Nephron (organoid): ENCODE data around the gene KRABD2.
"Not testable (repeated sequence)": the region's sequence is repeated elsewhere in the genome, so short reads cannot be mapped to it uniquely, and the experiment has no call there.

Experiments
- H3K27ac Mint-ChIP-seq, 3 experiments: 2 replicates each; pipeline ENCODE4 v1.8.0; 2020; ENCODE audit warnings: mixed read lengths in 3 of 3, mild to moderate bottlenecking in 2 of 3, moderate library complexity in 1 of 3
- H3K27me3 Mint-ChIP-seq: 2 replicates; pipeline ENCODE4 v1.8.0; 2021; ENCODE audit warnings: low read depth, mild to moderate bottlenecking, moderate library complexity, mixed read lengths
- H3K36me3 Mint-ChIP-seq: 2 replicates; pipeline ENCODE4 v1.8.0; 2020; ENCODE audit warnings: low read depth, mixed read lengths
- H3K4me1 Mint-ChIP-seq: 2 replicates; pipeline ENCODE4 v1.8.0; 2020; ENCODE audit warnings: mixed read lengths
- H3K4me3 Mint-ChIP-seq, 3 experiments: 2 replicates each; pipeline ENCODE4 v1.8.0; 2020; ENCODE audit warnings: mild to moderate bottlenecking in 3 of 3, mixed read lengths in 3 of 3, moderate library complexity in 2 of 3
- H3K9me3 Mint-ChIP-seq: 2 replicates; pipeline ENCODE4 v1.8.0; 2020; ENCODE audit warnings: mixed read lengths
- CTCF ChIP-seq, 3 experiments: fragments of 200-600 bp; sonication (generic); IDR thresholded peaks; one replicate each; pipeline ENCODE4 v1.5.0; 2021; ENCODE audit warnings: antibody characterized with exemption in 3 of 3; ENCODE audit not compliant: unreplicated experiment in 3 of 3

The KRABD2 gene

GRCh38 chr17:8382052-8382879 is 5.8 kb upstream of the KRABD2 start:
- H3K9me3 Mint-ChIP-seq: no peaks in the 10 kb centered on the region

GRCh38 chr17:8380049-8380448 is 3.5 kb upstream of the KRABD2 start:
- Mint-ChIP-seq H3K27ac (no peak overlapping the region), H3K4me3 (peak overlapping the region; percentile 59 to 98 (median 96))

More at GRCh38 chr17:8382052-8382879, 5.8 kb upstream of the KRABD2 start:
- TF ChIP-seq CTCF (IDR thresholded peaks at IDR 0.05; ENCODE audit: unreplicated experiment in 3 of 3): no peak
- peak overlapping the region; percentile 92 to 99 (median 98) for H3K27ac Mint-ChIP-seq
- peaks cover 45% of the 10 kb centered on the region for H3K4me1 Mint-ChIP-seq
- peaks cover 55% of the 10 kb centered on the region for H3K36me3 Mint-ChIP-seq
- H3K4me3 Mint-ChIP-seq: peak overlapping the region; percentile 96 to 98 (median 97)
- H3K27me3 Mint-ChIP-seq: no peaks in the 10 kb centered on the region

GRCh38 chr17:8378117-8378516 is 1.6 kb upstream of the KRABD2 start:
- H3K4me1 Mint-ChIP-seq: peaks cover 43% of the 10 kb centered on the region
- not testable (repeated sequence) for H3K27me3 Mint-ChIP-seq, H3K9me3 Mint-ChIP-seq
- H3K36me3 Mint-ChIP-seq: peaks cover 69% of the 10 kb centered on the region
- H3K27ac Mint-ChIP-seq: peak overlapping the region in 2 of 3 experiments; percentile 13 to 82
- peak overlapping the region; percentile 68 to 86 (median 80) for H3K4me3 Mint-ChIP-seq

More at GRCh38 chr17:8380049-8380448, 3.5 kb upstream of the KRABD2 start:
- Mint-ChIP-seq H3K27me3 (no peaks in the 10 kb centered on the region), H3K36me3 (peaks cover 70% of the 10 kb centered on the region), H3K9me3 (no peaks in the 10 kb centered on the region), H3K4me1 (peaks cover 53% of the 10 kb centered on the region)
- no peak for TF ChIP-seq CTCF (IDR thresholded peaks at IDR 0.05; ENCODE audit: unreplicated experiment in 3 of 3)

- Mint-ChIP-seq H3K36me3 (peaks cover 62% of the 10 kb centered on the region), H3K4me3 (peak overlapping the region; percentile 80 to 88 (median 86)), H3K27me3 (no peaks in the 10 kb centered on the region), H3K27ac (peak overlapping the region; percentile 82 to 90 (median 89)), H3K4me1 (peaks cover 36% of the 10 kb centered on the region), H3K9me3 (no peaks in the 10 kb centered on the region)
- TF ChIP-seq CTCF (IDR thresholded peaks at IDR 0.05; ENCODE audit: unreplicated experiment in 3 of 3): no peak
Observed at GRCh38 chr17:8377422-8377821, 918 bp upstream of the KRABD2 start.

DNA sequence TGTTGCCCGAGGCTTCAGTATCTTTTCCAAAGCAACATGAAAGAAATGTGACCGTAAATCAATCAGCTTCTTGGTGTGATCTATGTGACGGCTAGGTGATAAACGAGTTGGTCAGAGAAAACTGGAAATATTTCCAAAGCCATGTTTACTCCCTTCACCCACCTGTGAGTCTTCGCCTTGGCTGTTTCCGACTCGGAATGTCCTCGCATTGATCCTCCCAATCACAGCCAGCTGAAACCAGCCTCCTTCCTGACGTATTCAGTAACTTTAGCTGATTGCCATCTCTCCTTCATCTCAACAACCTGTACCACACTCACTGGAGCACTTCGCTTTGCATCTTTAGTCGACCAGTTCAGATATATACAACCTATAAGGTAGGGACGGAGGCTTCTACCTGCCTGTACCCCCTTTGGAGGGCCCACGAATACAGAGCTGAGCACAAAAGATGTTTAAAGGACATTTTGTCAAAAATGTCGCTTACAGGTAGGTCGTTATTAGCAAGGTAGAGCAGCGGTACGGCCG is 705 bp downstream of the KRABD2 start:
- Mint-ChIP-seq H3K36me3 (peaks cover 58% of the 10 kb centered on the region), H3K27me3 (no peaks in the 10 kb centered on the region), H3K4me1 (peaks cover 35% of the 10 kb centered on the region), H3K9me3 (no peaks in the 10 kb centered on the region), H3K27ac (peak overlapping the region; percentile 82 to 90 (median 89)), H3K4me3 (peak overlapping the region; percentile 80 to 88 (median 86))
- no peak for TF ChIP-seq CTCF (IDR thresholded peaks at IDR 0.05; ENCODE audit: unreplicated experiment in 3 of 3)

DNA sequence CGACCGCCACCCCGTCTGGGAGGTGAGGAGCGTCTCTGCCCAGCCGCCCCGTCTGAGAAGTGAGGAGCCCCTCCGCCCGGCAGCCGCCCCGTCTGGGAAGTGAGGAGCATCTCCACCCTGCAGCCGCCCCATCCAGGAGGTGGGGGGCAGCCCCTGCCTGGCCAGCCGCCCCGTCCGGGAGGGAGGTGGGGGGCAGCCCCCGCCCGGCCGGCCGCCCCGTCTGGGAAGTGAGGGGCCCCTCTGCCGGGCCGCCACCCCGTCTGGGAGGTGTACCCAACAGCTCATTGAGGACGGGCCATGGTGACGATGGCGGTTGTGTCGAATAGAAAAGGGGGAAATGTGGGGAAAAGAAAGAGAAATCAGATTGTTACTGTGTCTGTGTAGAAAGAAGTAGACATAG is 2.6 kb downstream of the KRABD2 start:
- H3K27ac Mint-ChIP-seq, H3K27me3 Mint-ChIP-seq, H3K9me3 Mint-ChIP-seq, H3K4me3 Mint-ChIP-seq: not testable (repeated sequence)
- H3K36me3 Mint-ChIP-seq: peaks cover 55% of the 10 kb centered on the region
- H3K4me1 Mint-ChIP-seq: peaks cover 31% of the 10 kb centered on the region
